ENCODE data around the gene MAP4K5.
"Not testable (repeated sequence)": the region's sequence is repeated elsewhere in the genome, so short reads cannot be mapped to it uniquely, and the experiment has no call there.

MAP4K5 gene

DNA sequence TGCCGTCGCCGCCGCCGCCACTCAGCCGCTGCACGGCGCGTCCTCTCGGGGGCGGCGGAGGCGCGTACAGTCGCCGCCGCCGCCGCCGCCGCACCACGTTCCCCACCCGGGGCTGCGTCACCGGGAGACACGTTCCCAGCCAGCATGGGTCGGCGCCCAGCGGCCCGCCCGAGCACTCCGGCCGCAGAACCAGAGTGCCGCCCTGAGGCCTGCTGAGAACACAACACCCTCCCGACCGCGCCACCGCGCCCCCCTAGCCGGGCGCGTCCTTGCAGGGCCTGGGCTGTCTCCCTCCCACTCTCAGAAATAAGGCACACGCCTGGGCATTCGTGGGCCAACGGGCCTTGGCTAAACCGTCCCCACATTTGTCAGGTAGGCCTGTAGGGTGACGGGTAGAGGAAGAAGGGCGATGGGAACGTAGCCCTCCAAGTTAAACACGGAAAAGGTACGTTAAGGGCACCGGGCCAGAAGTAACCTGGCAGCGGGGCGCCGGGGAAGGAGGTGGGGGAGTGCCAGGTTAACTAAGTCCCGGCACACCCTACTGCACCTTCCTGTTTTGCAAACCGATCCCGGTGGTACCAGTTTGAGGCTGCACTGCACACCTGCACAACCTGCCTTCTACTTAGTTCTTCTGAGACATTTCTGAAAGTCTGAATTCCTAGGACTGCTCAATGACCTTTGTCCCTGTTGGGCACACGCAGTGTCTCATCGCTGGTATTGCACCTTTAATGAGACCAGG lies at the start of gene MAP4K5:
TSS of gene MAP4K5 (minus strand) at position 68 of the 739 bp plus-strand sequence. CDS start 520 bp downstream, outside the sequence.
- DNase-seq (ENCODE audit: low read depth): no peak

DNA sequence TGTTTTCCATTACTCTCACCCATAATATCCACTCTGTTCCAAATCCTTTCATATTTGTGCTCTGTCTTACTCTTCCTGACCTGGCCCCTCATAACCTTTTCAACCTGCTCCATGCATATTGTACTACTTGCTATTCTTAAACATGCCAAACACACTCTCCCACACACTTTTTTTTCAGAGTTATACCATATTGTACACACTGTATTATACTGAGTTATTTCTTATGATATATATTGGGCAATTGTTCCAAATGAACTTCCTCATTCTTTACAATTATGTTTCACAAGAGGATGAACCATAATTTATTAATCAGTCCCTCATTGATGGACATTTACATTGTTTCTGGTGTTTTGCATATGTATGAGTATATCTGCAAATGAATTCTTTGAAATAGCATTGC lies 46.1 kb upstream of the MAP4K5 start:
- DNase-seq (ENCODE audit: low read depth): no peak

DNA sequence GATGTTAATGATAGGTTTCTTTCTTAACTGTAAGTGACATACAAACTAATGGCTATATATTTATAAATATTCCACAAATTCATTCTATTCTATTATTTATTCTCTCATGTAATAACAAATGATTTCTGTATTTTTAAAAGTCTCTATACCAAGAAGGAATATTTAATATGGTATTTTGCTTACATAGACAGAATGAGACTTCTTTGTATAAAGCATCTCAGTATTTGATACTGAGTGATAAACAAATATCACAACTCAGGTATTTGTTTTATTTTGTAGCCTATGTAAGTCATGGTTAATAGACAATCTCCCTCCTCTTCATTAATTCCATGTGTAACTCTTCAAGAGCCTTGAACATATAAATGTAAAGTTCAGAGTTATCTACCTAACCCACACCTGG lies 45.6 kb upstream of the MAP4K5 start:
- DNase-seq (ENCODE audit: low read depth): no peak

DNA sequence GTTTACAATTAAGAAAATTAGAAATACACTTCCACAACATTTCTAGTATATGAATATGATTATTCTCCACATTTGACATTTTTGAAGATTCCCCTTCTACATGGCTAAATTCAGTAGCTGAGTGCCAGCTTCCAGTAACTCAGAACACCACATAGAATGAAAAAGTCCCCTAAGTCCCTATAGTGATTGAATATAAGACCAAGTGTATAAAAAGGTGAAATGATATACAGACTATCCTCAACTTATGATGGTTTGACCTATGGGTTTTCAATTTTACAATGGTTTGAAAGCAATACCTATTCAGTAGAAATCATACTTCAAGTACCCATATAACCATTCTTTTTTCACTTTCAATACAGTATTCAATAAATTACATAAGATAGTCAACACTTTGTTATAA lies 43.4 kb upstream of the MAP4K5 start:
- no peak for DNase-seq (ENCODE audit: low read depth)

DNA sequence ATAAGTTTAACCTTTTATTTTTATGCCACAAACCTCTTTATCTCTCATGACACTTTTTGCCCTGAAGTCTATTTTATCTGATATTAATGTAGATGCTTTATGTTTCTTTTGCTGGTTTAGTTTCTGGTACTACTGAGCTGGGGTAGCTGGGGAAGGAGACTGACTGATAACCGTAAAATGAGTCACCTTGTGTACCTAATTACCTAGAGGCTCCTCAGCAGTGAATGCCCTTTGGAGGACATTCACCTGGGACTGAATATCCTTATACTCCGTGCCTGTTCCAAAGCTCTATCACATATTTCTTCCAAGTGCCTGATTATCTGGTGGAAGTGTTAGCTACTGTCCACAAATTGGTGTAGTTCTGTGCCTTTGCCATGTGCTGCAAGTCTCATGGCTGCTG lies 41.5 kb upstream of the MAP4K5 start:
- no peak for DNase-seq (ENCODE audit: low read depth)

DNA sequence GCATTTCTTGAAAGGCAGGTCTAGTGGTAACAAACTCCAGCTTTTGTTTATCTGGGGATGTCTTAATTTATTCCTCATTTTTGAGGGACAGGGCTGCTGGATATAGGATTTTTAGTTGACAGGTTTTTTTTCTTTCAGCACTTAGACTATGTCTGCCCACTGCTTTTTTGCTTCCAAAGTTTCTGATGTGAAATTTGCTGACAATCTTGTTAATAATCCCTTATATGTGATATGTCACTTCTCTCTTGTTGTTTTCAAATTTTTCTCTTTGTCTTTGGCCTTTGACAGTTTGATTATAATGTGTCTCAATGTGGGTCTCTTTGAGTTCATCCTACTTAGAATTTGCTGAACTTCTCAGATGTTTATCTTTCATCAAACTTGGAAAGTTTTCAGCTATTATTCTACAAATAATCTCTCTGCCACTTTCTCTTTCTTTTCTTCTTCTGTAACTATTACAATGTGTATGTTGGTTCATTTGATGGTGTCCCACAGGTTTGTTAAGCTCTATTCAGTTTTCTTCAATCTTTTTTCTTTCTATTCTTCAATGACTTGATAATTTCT lies 37.4 kb upstream of the MAP4K5 start:
- DNase-seq (ENCODE audit: low read depth): no peak

DNA sequence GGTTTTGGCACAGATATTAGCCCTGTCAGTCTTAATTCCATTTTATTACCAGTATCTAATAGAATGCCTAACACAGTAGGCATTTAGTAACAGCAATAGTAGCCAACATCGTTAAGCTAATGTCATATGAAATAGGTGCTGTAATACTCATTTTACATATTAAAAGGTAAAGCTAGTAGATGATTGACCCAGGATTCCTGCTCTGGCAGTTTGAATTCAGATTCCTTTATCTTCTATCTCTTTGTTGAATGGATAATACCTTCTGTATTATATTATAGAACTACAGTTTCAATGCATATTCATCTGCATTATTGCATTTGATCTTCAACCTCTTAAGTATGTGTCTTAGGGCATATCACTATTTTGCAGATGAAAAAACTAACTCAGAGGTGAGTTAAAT lies 30.5 kb upstream of the MAP4K5 start:
- no peak for DNase-seq (ENCODE audit: low read depth)

DNA sequence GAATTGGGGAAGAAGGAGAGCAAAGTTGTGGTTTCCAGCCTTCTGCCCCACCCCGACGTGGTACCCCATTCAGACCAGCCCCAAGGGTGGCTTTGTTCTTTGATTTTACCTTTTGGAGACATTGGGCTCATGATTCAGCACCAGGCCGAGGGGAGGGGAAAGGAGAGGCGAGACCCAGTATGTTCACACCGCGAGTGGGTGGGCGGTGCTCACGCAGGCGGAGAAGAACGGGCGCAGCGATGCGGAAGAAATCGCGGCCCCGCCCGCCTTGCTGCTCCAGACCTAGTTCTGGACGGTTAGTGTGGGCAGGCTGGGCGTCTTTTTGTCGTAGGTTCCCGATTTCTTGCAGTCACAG lies 28.5 kb upstream of the MAP4K5 start:
- no peak for DNase-seq (ENCODE audit: low read depth)

DNA sequence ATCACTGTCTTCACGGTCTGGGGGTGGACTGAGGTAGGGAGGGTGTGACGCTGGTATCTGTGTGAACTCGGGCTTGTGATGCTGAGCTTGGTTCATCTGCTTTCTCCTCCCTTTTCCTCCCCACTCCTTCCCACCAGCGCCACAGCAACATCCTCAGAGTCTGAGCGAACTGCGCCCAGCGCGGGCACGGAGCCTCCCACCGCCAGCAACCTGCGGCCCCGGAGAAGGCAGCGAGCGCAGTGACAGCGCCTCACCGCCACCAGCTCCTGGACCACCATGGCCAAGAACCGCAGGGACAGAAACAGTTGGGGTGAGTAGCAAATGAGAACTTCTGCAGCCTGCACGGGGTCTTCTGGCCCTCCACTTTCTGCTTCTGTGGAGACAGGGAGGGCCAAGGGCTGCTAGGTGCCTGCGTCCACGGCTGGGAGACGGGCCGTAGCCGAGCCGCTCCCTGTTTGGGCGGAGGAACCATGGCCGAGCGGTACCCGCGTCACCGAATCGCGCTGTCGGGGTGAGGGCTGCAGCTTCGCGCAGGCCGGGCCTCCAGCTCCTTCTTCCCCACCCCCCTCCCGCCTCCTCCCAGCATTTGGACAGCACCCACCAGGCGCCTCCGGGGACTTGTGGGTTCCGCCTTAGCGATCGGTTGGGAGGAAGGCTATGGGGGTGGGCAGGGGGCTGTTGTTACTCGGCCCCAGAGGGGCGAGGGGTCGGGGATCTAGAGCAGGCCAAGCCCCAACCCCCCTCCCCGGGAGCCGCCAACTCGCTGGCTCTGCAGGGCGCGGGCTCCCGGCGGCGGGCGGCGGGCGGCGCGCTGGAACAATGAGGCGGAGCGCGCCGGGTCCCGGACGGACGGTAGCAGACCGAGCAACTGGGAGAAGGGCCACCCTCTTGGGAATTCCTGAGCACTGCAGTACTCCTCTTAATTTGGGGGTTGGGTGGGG lies 27.9 kb upstream of the MAP4K5 start, which contains the start of gene ATL1:
TSS of gene ATL1 (plus strand) at position 156 of the 941 bp plus-strand sequence. CDS start at position 277, 121 bp downstream.
- DNase-seq (ENCODE audit: low read depth): no peak

DNA sequence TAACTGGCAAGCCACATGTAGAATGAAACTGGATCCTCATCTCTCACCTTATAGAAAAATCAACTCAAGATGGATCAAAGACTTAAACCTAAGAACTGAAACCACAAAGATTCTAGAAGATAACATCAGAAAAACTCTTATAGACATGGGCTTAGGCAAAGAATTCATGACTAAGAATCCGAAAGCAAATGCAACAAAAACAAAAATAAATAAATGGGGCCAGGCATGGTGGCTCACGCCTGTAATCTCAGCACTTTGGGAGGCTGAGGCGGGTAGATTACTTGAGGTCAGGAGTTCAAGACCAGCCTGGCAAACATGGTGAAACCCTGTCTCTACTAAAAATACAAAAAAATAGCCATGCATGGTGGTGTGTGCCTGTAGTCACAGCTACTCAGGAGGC lies 20.4 kb upstream of the MAP4K5 start:
- not testable (repeated sequence) for DNase-seq (ENCODE audit: low read depth)

DNA sequence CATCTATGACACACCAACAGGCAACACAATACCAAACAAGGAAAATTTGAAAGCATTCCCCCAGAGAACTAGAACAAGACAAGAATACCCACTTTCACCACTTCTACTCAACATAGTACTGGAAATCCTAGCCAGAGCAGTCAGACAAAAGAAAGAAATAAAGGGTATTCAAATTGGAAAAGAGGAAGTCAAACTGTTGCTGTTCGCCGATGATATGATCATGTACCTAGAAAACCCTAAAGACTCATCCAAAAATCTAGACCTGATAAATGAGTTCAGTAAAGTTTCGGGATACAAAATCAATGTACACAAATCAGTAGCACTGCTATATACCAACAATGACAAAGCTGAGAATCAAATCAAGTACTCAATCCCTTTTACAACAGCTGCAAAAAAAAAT lies 19.5 kb upstream of the MAP4K5 start:
- no peak for DNase-seq (ENCODE audit: low read depth)

DNA sequence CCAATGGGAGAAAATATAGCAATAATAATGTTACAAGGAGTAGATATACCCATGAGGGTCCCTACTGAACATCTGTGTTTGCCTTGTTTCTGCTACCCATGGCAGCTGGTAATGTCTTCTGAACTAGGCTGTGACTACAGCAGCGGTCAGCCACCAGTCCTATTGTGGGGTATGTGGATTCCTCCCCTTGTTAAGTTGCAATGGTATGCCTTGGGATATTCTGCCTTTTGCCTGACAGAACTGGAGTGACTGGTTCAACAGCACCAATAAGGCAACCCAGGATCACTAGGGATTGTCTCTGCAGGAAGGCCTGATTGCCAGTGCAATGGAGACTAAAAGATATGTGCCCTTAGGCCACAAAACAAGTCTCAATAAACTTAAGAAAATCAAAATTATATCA lies 17.9 kb upstream of the MAP4K5 start:
- DNase-seq (ENCODE audit: low read depth): no peak

DNA sequence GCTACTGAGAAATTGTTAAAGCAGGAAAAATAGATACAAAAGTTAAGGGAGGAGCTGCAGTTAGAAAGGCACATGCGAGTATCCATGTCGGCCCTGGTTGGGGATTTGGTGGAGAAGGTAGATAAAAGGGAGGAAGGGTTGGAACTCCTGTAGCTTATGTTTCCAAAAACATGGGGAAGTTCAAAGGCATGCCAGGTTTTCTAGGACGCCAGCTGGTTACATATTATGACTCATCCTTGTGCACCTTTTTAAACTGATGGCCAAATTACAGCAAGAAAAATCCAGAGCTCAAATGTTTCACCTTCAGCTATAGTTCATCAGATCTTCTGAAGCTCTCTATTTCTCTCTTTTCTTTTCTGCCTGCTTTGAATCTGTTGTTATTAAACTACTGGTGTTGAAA lies 13.2 kb upstream of the MAP4K5 start:
- no peak for DNase-seq (ENCODE audit: low read depth)

DNA sequence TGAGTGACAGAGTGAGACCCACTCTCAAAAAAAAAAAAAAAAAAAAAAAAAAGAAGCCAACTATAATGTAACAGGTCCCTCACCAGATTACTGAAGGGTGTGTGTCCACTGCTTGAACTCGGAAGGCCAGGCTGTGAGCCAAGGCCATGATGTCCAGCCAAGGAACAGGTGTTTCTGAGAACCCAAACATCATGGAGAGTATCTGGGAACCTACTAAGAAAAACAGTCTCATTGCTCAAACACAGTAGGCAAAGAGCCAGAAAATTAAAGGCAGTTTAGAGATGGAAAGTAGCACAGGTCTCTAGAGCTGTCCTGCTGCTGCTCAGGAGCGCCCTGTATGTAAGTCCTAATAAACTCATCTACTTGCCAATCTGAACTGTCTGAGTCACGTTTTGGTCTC lies 12.5 kb upstream of the MAP4K5 start:
- no peak for DNase-seq (ENCODE audit: low read depth)

DNA sequence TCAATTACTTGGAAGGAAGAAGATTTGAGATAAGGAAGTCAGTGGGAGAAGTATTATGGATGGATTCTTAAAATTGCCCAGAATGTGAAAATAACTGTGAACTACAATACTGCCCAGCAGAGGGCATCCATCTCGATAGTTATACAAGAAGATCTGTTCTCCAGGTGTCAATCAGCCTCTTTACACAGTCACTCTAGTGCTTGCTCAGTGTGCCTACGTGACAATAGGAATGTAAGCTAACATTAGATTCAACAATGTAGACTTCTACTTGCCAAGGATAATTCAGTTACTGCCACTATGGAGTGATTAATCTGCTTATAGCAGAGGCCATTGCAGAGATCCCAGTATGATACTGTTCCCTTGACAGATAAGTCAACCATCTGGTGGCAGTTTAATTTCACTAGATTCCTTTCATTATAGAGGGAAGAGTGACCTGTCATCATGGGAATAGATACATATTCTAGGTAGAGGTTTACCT lies 10.6 kb upstream of the MAP4K5 start:
- no peak for DNase-seq (ENCODE audit: low read depth)

DNA sequence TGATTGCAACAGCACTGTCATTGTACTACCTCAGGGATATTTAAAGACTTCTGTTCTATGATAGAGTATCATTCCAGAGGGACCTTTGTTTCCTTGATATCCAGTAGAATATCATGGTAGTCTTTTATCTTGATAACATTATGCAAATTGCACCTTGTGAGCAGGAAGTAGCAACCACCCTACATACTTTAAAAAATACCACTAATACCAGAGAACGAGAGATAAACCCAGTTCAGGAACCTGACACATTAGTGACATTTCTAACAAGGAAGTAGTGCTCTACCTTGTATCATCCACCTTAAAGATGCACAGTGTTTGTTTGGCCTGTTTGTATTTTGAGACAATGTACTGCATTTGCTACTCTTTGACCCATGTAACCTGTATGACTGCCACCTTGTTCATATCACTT lies 8.8 kb upstream of the MAP4K5 start:
- no peak for DNase-seq (ENCODE audit: low read depth)

DNA sequence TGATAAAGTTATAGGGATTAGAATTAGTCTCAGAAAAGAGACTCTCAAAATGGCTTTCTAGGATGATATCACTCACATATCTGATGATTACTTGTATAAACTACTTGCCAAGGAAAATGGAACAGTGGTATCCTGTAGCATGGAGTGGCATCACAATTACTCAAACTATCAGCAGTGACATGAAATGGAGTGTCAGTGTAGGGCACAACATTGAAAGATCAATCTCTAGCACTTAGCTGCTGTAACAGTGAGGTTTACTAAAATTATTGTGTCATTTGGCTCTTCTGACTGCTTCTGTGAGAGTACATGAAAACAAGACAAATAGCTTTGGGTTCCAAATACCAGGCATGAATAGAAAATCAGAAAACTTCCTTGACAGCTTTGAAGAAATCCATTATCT lies 6.7 kb upstream of the MAP4K5 start:
- no peak for DNase-seq (ENCODE audit: low read depth)

DNA sequence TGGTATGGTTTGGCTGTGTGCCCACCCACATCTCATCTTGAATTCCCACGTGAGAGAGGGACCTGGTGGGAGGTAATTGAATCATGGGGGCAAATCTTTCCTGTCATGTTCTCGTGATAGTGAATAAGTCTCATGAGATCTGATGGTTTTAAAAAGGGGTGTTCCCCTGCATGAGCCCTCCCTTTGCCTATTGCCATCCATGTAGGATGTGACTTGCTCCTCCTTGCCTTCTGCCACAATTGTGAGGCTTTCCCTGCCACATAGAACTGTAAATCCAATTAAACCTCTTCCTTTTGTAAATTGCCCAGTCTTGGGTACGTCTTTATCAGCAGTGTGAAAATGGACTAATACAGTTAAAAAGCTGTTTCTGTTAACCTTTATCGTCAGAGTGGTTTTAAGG lies 5.7 kb upstream of the MAP4K5 start:
- DNase-seq (ENCODE audit: low read depth): not testable (repeated sequence)

DNA sequence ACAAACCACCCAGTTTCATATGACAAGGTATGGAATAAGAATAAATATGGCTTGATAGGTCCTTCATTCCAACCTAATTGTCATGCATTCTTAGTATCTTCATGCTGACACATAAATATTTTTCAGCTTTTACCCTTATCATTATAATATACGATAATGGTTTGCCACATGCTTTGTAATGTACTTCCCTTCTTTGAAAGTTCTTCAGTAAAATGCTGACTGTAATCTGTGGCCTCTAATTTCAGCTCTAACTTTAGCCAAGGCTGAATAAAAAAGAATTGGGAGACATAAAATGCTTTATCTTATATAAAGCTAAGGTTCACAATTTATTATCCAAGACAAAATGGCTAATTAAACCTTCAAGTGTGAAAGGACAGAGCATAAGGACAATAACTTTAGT lies 2.6 kb upstream of the MAP4K5 start:
- DNase-seq (ENCODE audit: low read depth): no peak

DNA sequence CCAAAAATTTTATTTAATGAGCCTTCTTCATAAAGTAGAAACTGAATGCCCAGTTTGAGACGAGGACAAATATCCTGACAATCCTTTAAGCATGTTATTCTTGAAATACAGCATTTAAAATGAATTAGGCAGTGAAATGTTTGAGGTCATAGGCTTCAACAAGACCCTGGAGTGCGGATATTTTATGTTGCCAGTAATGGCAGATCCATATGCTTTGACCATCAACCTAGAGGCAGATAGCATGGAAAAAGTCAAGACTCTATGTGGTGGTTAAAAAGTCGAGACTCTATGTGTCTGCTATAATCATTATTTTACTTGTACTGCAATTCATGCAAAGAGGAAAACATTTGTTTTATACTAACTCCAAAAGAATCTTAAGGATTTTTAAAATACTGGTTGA lies 2.0 kb upstream of the MAP4K5 start:
- DNase-seq (ENCODE audit: low read depth): no peak

DNA sequence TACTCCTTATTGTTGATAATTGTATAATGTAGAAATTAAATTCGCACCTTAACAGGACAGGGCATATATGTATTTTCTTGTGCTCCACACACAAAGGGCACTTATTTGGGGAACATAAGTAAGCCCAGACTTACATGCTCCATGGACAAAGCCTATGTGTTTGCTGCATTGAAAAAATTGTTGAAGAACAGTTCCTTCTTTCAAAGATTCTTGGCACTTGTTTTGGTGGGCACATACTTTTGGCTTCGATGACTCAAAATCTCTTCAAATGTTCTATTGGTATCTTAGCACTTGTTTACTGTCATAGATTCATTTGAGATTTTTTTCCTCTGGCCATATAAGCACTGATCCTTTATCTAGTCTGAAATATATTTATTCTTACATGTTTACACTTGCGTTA lies 1.4 kb upstream of the MAP4K5 start:
- DNase-seq (ENCODE audit: low read depth): no peak

DNA sequence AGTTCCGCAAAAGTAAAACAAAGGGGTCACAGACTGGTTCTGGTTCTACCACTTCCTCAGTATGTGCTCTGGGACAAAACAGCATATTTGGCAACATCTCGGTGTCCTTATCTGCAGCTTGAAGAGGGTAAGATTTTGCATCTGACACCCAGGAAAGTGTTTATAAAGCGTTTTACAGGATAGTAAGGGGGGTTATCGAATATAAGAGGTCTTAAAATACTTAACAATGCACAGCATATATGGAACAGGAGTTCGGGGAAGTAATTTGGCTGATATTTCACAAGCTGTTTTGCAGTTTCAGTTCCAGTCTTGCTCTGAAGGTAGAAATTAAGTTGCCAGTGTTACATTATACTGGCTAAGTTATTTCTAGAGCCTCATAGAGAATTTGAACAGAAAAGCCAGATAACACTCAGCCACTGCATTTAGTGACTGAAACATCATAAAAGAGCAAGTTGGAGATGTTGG lies 904 bp upstream of the MAP4K5 start:
- no peak for DNase-seq (ENCODE audit: low read depth)

Data from HS-5 (cell line).